Head of caudate nucleus (tissue), 42 donors: ENCODE measurements around the gene MAST4.

Experiments used
- DNase-seq, 42 donors: peaks; one replicate each; pipeline versions ENCODE4 v3.0.0 to v3.0.0-alpha.2; 2020 to 2021; ENCODE audit warnings: mixed read lengths in 7 of 42
- intact Hi-C: fragments of 100-400 bp; cut with DNase I; formaldehyde crosslinking; loops from one replicate; pipeline ENCODE4 v1.15.0; 2022

MAST4 gene

GRCh38 chr5:66947458-66947857, 351.3 kb downstream of the MAST4 start:
- peak in 8 of 42 donors; percentile 16 to 61 (median 22) for DNase-seq
- intact Hi-C loops: no loop called here

GRCh38 chr5:66949066-66949465, 352.9 kb downstream of the MAST4 start:
- no peak for DNase-seq

GRCh38 chr5:66952153-66952552, 356.0 kb downstream of the MAST4 start:
- intact Hi-C loops: no loop called here
- no peak for DNase-seq

More at GRCh38 chr5:66949066-66949465, 352.9 kb downstream of the MAST4 start:
- intact Hi-C loops: no loop called here

GRCh38 chr5:66956439-66956838, 360.2 kb downstream of the MAST4 start:
- intact Hi-C loops: no loop called here
- DNase-seq: no peak

- DNase-seq: peak in 1 of 42 donors; percentile 18
Measured at GRCh38 chr5:66958201-66958979, 362.2 kb downstream of the MAST4 start.

GRCh38 chr5:66958980-66959641, 362.9 kb downstream of the MAST4 start:
- intact Hi-C loops: no loop called here
- peak in 35 of 42 donors; percentile 3 to 61 (median 28) for DNase-seq

More at GRCh38 chr5:66958201-66958979, 362.2 kb downstream of the MAST4 start:
- intact Hi-C loops: no loop called here

GRCh38 chr5:66959653-66960052, 363.5 kb downstream of the MAST4 start:
- no peak for DNase-seq
- intact Hi-C loops: no loop called here

GRCh38 chr5:66960369-66961137, 364.4 kb downstream of the MAST4 start:
- intact Hi-C loops: no loop called here
- no peak for DNase-seq

GRCh38 chr5:66963559-66963971, 367.4 kb downstream of the MAST4 start:
- intact Hi-C loops: no loop called here
- no peak for DNase-seq

- DNase-seq: no peak
- intact Hi-C loops: no loop called here
Measured at GRCh38 chr5:66966439-66966838, 370.2 kb downstream of the MAST4 start.

GRCh38 chr5:66967102-66967501, 370.9 kb downstream of the MAST4 start:
- no peak for DNase-seq

GRCh38 chr5:66967826-66968262, 371.7 kb downstream of the MAST4 start:
- no peak for DNase-seq
- intact Hi-C loops: no loop called here

More at GRCh38 chr5:66967102-66967501, 370.9 kb downstream of the MAST4 start:
- intact Hi-C loops: no loop called here

GRCh38 chr5:66969484-66969883, 373.3 kb downstream of the MAST4 start:
- intact Hi-C loops: no loop called here
- no peak for DNase-seq

GRCh38 chr5:66969963-66970362, 373.8 kb downstream of the MAST4 start:
- intact Hi-C loops: no loop called here
- DNase-seq: no peak

GRCh38 chr5:66972004-66972403, 375.8 kb downstream of the MAST4 start:
- intact Hi-C loops: no loop called here
- no peak for DNase-seq

- intact Hi-C loops: no loop called here
Measured at GRCh38 chr5:66974256-66974655, 378.1 kb downstream of the MAST4 start.

GRCh38 chr5:66976108-66976507, 379.9 kb downstream of the MAST4 start:
- no peak for DNase-seq
- intact Hi-C loops: no loop called here

More at GRCh38 chr5:66974256-66974655, 378.1 kb downstream of the MAST4 start:
- DNase-seq: no peak

- intact Hi-C loops: no loop called here
- no peak for DNase-seq
Measured at GRCh38 chr5:66979738-66980137, 383.5 kb downstream of the MAST4 start.

GRCh38 chr5:66981266-66982055, 385.3 kb downstream of the MAST4 start:
- intact Hi-C loops: no loop called here
- DNase-seq: no peak
